ENCODE measurements around the gene AGAP1.

AGAP1 gene

GRCh38 chr2:235722869-235723268 is 229.0 kb downstream of the AGAP1 start:
- TF ChIP-seq CTCF (IDR thresholded peaks at IDR 0.05; ENCODE audit: low read depth, low read length): no peak
- DNase-seq (ENCODE audit: low read depth in 2 of 2): no peak
- H3K4me3 ChIP-seq (replicated peaks in 1 of 2; ENCODE audit: low read depth in 2 of 2, low read length in 2 of 2): no peak overlapping the region

- TF ChIP-seq CTCF (IDR thresholded peaks at IDR 0.05; ENCODE audit: low read depth, low read length): no peak
- no peak for DNase-seq (ENCODE audit: low read depth in 2 of 2)
- H3K4me3 ChIP-seq (replicated peaks in 1 of 2; ENCODE audit: low read depth in 2 of 2, low read length in 2 of 2): no peak overlapping the region
Measured at GRCh38 chr2:235723371-235723770, 229.5 kb downstream of the AGAP1 start.

GRCh38 chr2:235723811-235724465 is 230.1 kb downstream of the AGAP1 start:
- no peak overlapping the region for H3K4me3 ChIP-seq (replicated peaks in 1 of 2; ENCODE audit: low read depth in 2 of 2, low read length in 2 of 2)
- no peak for TF ChIP-seq CTCF (IDR thresholded peaks at IDR 0.05; ENCODE audit: low read depth, low read length)
- DNase-seq (ENCODE audit: low read depth in 2 of 2): no peak

- no peak for TF ChIP-seq CTCF (IDR thresholded peaks at IDR 0.05; ENCODE audit: low read depth, low read length)
- DNase-seq (ENCODE audit: low read depth in 2 of 2): peak; percentile 9 to 21
- no peak overlapping the region for H3K4me3 ChIP-seq (replicated peaks in 1 of 2; ENCODE audit: low read depth in 2 of 2, low read length in 2 of 2)
Measured at GRCh38 chr2:235725016-235725489, 231.2 kb downstream of the AGAP1 start.

GRCh38 chr2:235725841-235726240 is 232.0 kb downstream of the AGAP1 start:
- DNase-seq (ENCODE audit: low read depth in 2 of 2): no peak
- TF ChIP-seq CTCF (IDR thresholded peaks at IDR 0.05; ENCODE audit: low read depth, low read length): no peak

GRCh38 chr2:235726554-235726953 is 232.7 kb downstream of the AGAP1 start:
- DNase-seq (ENCODE audit: low read depth in 2 of 2): no peak
- H3K4me3 ChIP-seq (replicated peaks in 1 of 2; ENCODE audit: low read depth in 2 of 2, low read length in 2 of 2): no peak overlapping the region
- TF ChIP-seq CTCF (IDR thresholded peaks at IDR 0.05; ENCODE audit: low read depth, low read length): no peak

More at GRCh38 chr2:235725841-235726240, 232.0 kb downstream of the AGAP1 start:
- no peak overlapping the region for H3K4me3 ChIP-seq (replicated peaks in 1 of 2; ENCODE audit: low read depth in 2 of 2, low read length in 2 of 2)

GRCh38 chr2:235727174-235727573 is 233.3 kb downstream of the AGAP1 start:
- TF ChIP-seq CTCF (IDR thresholded peaks at IDR 0.05; ENCODE audit: low read depth, low read length): no peak
- DNase-seq (ENCODE audit: low read depth in 2 of 2): no peak

More at GRCh38 chr2:235727174-235727573, 233.3 kb downstream of the AGAP1 start:
- H3K4me3 ChIP-seq (replicated peaks in 1 of 2; ENCODE audit: low read depth in 2 of 2, low read length in 2 of 2): no peak overlapping the region

All from cardiac fibroblast (primary cell).